Activated T-helper 1 cell treated with anti-CD3 and anti-CD28 coated beads, Interleukin-12 subunit alpha, Interleukin-12 subunit beta, Interleukin-2, Interleukin-4 antibody, amounts not matched to agents 30 ng/mL and 10 ng/mL and 1 ng/mL, durations not matched to agents 14 hours and 24 hours and 36 hours (primary cell): Measurements from ENCODE around the gene AKAP11. TPM values are rescaled to one million over a fixed set of nuclear protein-coding genes. Genes with fewer than 3 reads are reported as not detected.

ENCODE experiments used
- DNase-seq: peaks from one replicate; pipeline ENCODE4 v3.0.0; 2021; ENCODE audit warnings: low spot score
- H3K27ac Mint-ChIP-seq: one replicate; pipeline ENCODE4 v1.8.0; 2021; ENCODE audit warnings: mild to moderate bottlenecking, mixed read lengths
- H3K27me3 Mint-ChIP-seq: one replicate; pipeline ENCODE4 v1.8.0; 2022; ENCODE audit warnings: mild to moderate bottlenecking, moderate library complexity, mixed read lengths; ENCODE audit not compliant: insufficient read depth
- H3K36me3 Mint-ChIP-seq: one replicate; pipeline ENCODE4 v1.8.0; 2021; ENCODE audit warnings: low read depth, mixed read lengths
- H3K4me1 Mint-ChIP-seq: one replicate; pipeline ENCODE4 v1.8.0; 2021; ENCODE audit warnings: low read depth, mixed read lengths
- H3K4me3 Mint-ChIP-seq: one replicate; pipeline ENCODE4 v1.8.0; 2021; ENCODE audit warnings: mild to moderate bottlenecking, moderate library complexity, mixed read lengths
- H3K9me3 Mint-ChIP-seq: one replicate; pipeline ENCODE4 v1.8.0; 2021; ENCODE audit warnings: mixed read lengths
- intact Hi-C: fragments of 100-400 bp; cut with micrococcal nuclease; formaldehyde crosslinking; loops from one replicate; pipeline ENCODE4 v1.15.1; 2024
- total RNA-seq: library from RNA; stranded (reverse); gene quantifications from 2 replicates; pipeline ENCODE4 v1.2.3, GENCODE V29; 2022

AKAP11 gene
- total RNA-seq, 1 donor from 2014 or later, result 31.7 TPM

- no peak for DNase-seq
- Mint-ChIP-seq H3K27ac (no peak overlapping the region), H3K4me3 (no peak overlapping the region), H3K27me3 (no peaks in the 10 kb centered on the region), H3K36me3 (peaks cover 31% of the 10 kb centered on the region), H3K9me3 (no peaks in the 10 kb centered on the region), H3K4me1 (peaks cover 23% of the 10 kb centered on the region)
- intact Hi-C loops, result no loop called here
Measured at GRCh38 chr13:42322806-42323205, 50.9 kb downstream of the AKAP11 start.

- Mint-ChIP-seq H3K4me3 (no peak overlapping the region), H3K9me3 (no peaks in the 10 kb centered on the region), H3K27me3 (no peaks in the 10 kb centered on the region), H3K27ac (no peak overlapping the region), H3K4me1 (peaks cover 24% of the 10 kb centered on the region), H3K36me3 (peaks cover 23% of the 10 kb centered on the region)
- DNase-seq, result no peak
- intact Hi-C loops, result no loop called here
Measured at GRCh38 chr13:42324704-42325103, 52.8 kb downstream of the AKAP11 start.

- Mint-ChIP-seq H3K36me3 (peaks cover 13% of the 10 kb centered on the region), H3K9me3 (no peaks in the 10 kb centered on the region), H3K4me3 (no peak overlapping the region), H3K27me3 (no peaks in the 10 kb centered on the region), H3K27ac (peak overlapping the region; percentile 54), H3K4me1 (peaks cover 23% of the 10 kb centered on the region)
- DNase-seq, result no peak
- intact Hi-C loops, result no loop called here
Measured at GRCh38 chr13:42327725-42328124, 55.8 kb downstream of the AKAP11 start.

GRCh38 chr13:42328672-42329071 is 56.7 kb downstream of the AKAP11 start:
- H3K4me3 Mint-ChIP-seq, result peak overlapping the region; percentile 28

GRCh38 chr13:42329239-42329638 is 57.3 kb downstream of the AKAP11 start:
- H3K4me3 Mint-ChIP-seq, result no peak overlapping the region
- peaks cover 28% of the 10 kb centered on the region for H3K4me1 Mint-ChIP-seq
- H3K27ac Mint-ChIP-seq, result peak overlapping the region; percentile 34
- no peaks in the 10 kb centered on the region for H3K27me3 Mint-ChIP-seq
- peaks cover 9% of the 10 kb centered on the region for H3K36me3 Mint-ChIP-seq
- no peaks in the 10 kb centered on the region for H3K9me3 Mint-ChIP-seq
- intact Hi-C loops, result no loop called here
- no peak for DNase-seq

More at GRCh38 chr13:42328672-42329071, 56.7 kb downstream of the AKAP11 start:
- Mint-ChIP-seq H3K9me3 (no peaks in the 10 kb centered on the region), H3K27ac (peak overlapping the region; percentile 61), H3K4me1 (peaks cover 23% of the 10 kb centered on the region), H3K27me3 (no peaks in the 10 kb centered on the region), H3K36me3 (peaks cover 11% of the 10 kb centered on the region)
- intact Hi-C loops, result no loop called here
- DNase-seq, result no peak

GRCh38 chr13:42331009-42331408 is 59.1 kb downstream of the AKAP11 start:
- H3K27ac Mint-ChIP-seq, result no peak overlapping the region
- H3K4me1 Mint-ChIP-seq, result peaks cover 41% of the 10 kb centered on the region
- H3K27me3 Mint-ChIP-seq, result no peaks in the 10 kb centered on the region
- no peak for DNase-seq
- no peaks in the 10 kb centered on the region for H3K9me3 Mint-ChIP-seq
- H3K36me3 Mint-ChIP-seq, result peaks cover 9% of the 10 kb centered on the region
- H3K4me3 Mint-ChIP-seq, result no peak overlapping the region
- intact Hi-C loops, result loop anchor here (5.0 kb wide), 1 partner anchor 76 kb away; no protein-coding TSS in a partner anchor

GRCh38 chr13:42333613-42334328 is 61.8 kb downstream of the AKAP11 start:
- Mint-ChIP-seq H3K27me3 (no peaks in the 10 kb centered on the region), H3K27ac (peak overlapping the region; percentile 6), H3K36me3 (peaks cover 2% of the 10 kb centered on the region), H3K4me1 (peaks cover 51% of the 10 kb centered on the region), H3K4me3 (no peak overlapping the region), H3K9me3 (no peaks in the 10 kb centered on the region)
- no peak for DNase-seq
- intact Hi-C loops, result loop anchor here (1.0 to 5.0 kb wide), 8 partner anchors 21 to 261 kb away; no protein-coding TSS in a partner anchor

GRCh38 chr13:42334329-42334706 is 62.4 kb downstream of the AKAP11 start:
- H3K36me3 Mint-ChIP-seq, result no peaks in the 10 kb centered on the region
- peaks cover 45% of the 10 kb centered on the region for H3K4me1 Mint-ChIP-seq
- H3K27ac Mint-ChIP-seq, result peak overlapping the region; percentile 6
- no peaks in the 10 kb centered on the region for H3K27me3 Mint-ChIP-seq
- intact Hi-C loops, result loop anchor here (1.0 to 5.0 kb wide), 8 partner anchors 20 to 260 kb away; no protein-coding TSS in a partner anchor
- H3K4me3 Mint-ChIP-seq, result no peak overlapping the region
- H3K9me3 Mint-ChIP-seq, result no peaks in the 10 kb centered on the region
- DNase-seq, result no peak

- intact Hi-C loops, result no loop called here
- DNase-seq, result no peak
- H3K27me3 Mint-ChIP-seq, result no peaks in the 10 kb centered on the region
- peaks cover 45% of the 10 kb centered on the region for H3K4me1 Mint-ChIP-seq
- no peak overlapping the region for H3K27ac Mint-ChIP-seq
- no peak overlapping the region for H3K4me3 Mint-ChIP-seq
- H3K9me3 Mint-ChIP-seq, result no peaks in the 10 kb centered on the region
- H3K36me3 Mint-ChIP-seq, result no peaks in the 10 kb centered on the region
Measured at GRCh38 chr13:42337808-42338600, 66.1 kb downstream of the AKAP11 start.

GRCh38 chr13:42345367-42345766 is 73.4 kb downstream of the AKAP11 start:
- no peak overlapping the region for H3K27ac Mint-ChIP-seq
- intact Hi-C loops, result no loop called here
- peaks cover 47% of the 10 kb centered on the region for H3K4me1 Mint-ChIP-seq
- no peak for DNase-seq
- no peaks in the 10 kb centered on the region for H3K27me3 Mint-ChIP-seq
- no peak overlapping the region for H3K4me3 Mint-ChIP-seq
- peaks cover 3% of the 10 kb centered on the region for H3K9me3 Mint-ChIP-seq
- H3K36me3 Mint-ChIP-seq, result no peaks in the 10 kb centered on the region

GRCh38 chr13:42348576-42348975 is 76.6 kb downstream of the AKAP11 start:
- Mint-ChIP-seq H3K9me3 (peaks cover 3% of the 10 kb centered on the region), H3K4me3 (no peak overlapping the region), H3K27me3 (no peaks in the 10 kb centered on the region), H3K4me1 (peaks cover 48% of the 10 kb centered on the region), H3K36me3 (peaks cover 2% of the 10 kb centered on the region), H3K27ac (peak overlapping the region; percentile 62)
- no peak for DNase-seq
- intact Hi-C loops, result no loop called here

GRCh38 chr13:42350141-42350540 is 78.2 kb downstream of the AKAP11 start:
- intact Hi-C loops, result no loop called here
- H3K4me3 Mint-ChIP-seq, result no peak overlapping the region
- H3K9me3 Mint-ChIP-seq, result peaks cover 3% of the 10 kb centered on the region
- no peak for DNase-seq
- no peak overlapping the region for H3K27ac Mint-ChIP-seq
- H3K27me3 Mint-ChIP-seq, result no peaks in the 10 kb centered on the region
- peaks cover 52% of the 10 kb centered on the region for H3K4me1 Mint-ChIP-seq
- H3K36me3 Mint-ChIP-seq, result peaks cover 2% of the 10 kb centered on the region
